Femur (tissue), 1 donor: ENCODE data around the gene C20orf202.
A peak's percentile ranks its signal among the peaks of the same experiment; 100 is the strongest.

Experiments used
- DNase-seq: peaks from one replicate; pipeline ENCODE4 v3.0.0-alpha.2; 2017

Gene C20orf202

DNA sequence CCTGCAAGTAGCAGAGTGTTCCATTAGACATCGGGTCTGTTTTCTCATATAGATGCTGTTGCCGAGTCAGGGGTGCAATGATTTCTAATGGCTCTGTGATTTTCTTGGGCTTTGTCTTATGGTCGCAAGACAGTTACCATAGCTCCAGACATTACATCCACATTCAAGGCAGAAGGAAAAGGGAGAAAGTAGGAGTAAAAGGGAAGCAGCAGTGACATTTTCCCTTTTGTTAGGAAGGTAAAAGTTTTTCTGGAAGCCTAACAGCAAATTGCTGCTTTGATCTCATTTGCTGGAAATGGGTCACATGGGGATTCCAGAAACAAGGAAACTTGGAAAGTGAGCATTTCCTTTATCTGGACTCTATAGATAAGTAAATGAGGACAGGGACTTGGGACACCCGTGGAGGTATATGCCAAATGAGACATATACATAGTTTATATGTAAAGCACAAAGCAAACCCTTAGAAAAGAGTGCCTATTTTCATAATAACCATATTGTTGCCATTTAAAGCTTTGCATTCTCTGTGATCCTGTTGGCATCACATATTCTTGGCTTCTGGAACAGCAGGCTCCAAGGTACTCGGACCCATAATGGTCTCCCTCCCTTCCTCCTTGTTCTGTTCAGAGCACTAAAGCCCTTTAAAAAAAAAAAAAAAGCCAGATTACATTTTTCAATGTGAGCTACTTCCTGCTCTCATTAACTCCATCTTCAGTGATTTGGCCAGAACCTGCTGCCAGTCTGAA, at the start of gene C20orf202:
C20orf202 (plus strand) TSS at position 693 of the 743 bp plus-strand sequence. CDS start 132 bp downstream, outside the sequence.
- DNase-seq, result no peak

DNA sequence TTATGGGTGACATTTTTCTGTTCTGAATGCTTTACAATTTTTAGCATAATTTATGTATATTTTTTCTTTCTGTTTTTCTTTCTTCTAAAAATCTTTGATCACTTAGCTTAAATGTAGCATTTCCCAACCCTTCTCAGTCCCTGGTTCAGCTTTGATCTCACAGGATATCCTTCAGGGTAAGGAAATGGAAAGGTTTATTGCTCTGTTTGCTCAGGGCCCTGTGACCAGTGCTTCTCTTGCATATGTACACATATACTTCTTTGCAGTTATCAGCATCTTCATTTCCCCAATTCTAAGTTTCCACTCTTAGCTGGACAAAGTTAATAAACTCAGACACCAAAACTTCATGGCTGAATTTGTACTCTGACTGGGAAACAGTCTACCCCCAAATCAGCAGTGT, 49.0 kb upstream of the C20orf202 start:
- no peak for DNase-seq

DNA sequence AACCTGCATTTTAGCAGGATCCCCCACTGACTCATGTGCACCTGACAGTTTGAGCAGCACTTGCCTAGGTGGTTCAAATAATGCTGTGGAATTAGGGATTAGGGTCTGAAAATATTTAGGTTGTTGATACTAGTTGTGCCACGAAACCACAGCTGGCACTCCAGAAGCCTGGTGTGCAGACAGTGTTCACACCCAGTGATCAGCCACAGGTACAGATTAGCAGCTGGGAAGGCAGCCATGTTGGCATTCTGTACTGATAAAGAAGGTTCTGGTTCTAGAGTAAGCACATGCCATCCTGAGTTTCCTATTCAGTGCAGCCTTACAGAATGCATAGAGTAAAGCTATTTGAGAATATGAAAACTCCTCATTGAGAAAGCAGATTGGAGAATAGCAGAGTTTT, 48.6 kb upstream of the C20orf202 start:
- no peak for DNase-seq

DNA sequence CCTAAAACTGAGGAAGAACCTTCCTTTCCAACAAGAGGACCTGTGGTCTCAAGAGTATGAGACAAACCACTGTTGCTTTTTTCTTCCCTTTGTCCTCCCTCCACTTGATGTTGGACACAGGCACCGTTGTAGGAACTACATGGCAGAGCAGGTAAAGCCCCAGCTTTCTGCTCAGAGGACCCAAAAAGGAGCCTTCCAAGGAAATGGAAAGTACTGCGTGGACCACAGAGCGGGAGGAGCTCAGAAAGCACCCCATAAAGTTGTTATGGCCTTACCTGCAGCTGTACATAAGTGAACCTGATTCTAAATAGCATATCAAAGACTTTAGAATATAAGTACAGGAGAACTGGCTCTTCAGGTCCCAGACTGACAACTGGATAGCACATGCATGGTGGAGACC, 47.9 kb upstream of the C20orf202 start:
- no peak for DNase-seq

DNA sequence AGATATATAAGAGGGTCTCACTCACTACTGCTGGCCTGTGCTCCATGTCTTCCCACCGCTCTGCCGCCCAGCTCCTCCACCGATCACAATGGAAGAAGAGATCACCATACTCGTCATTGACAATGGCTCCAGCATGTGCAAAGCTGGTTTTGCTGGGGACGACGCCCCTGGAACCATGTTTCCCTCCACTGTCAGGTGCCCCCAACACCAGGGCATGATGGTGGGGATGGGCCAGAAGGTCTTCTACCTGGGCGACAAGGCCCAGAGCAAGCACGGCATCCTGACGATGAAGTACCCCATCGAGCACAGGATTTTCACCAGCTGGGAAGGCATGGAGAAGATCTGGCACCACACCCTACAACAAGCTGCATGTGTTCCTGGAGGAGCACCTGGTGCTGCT, 42.8 kb upstream of the C20orf202 start:
- no peak for DNase-seq

DNA sequence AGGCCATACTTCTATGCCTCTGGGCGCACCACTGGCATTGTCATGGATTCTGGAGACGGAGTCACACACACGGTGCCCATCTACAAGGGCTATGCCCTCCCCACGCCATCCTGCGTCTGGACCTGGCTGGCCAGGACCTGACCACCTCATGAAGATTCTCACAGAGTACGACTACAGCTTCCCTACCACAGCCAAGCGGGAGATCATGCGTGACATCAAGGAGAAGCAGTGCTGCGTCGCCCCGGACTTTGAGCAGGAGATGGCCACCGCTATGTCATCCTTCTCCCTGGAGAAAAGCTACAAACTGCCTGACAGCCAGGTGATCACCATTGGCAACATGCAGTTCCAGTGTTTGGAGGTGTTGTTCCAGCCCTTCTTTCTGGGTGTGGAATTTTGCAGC, 42.3 kb upstream of the C20orf202 start:
- no peak for DNase-seq

DNA sequence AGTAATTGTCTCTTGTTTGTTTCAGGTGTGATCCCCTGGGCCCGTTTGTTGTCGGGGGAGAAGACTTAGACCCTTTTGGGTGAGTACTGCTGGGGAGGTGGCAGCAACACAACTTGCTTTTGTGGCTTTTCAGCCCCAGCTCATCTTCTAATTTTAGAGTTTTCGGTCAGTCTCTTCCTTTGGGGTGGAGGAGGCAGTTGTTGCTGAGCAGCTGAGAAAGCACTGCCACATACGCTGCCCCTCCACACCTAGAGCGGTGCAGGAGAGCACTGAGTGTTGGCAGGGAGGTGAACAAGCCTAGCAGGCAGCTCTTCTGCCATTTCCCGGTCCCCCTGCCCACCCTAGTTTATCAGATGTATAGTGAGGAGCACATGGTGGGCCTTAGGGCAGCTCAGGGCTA, 40.1 kb upstream of the C20orf202 start:
- DNase-seq, result no peak

DNA sequence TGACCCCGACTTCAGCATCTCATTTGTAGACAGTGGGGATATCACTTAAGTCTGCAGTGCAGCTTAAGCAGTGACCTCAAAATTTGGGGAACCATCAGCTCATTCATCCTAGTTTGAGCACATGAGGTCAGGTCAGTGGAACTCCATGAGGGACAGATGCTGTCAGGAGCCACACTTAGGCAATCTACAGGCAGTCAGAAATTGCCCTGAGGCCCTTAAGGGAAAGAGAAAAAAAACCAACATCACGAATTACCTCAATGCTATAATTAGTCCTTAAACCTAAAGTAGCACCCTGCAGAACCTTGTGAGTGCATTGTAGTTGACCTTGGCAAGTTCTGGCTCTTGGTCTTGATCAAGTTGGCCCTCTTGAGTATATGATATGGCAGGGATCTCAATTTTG, 39.6 kb upstream of the C20orf202 start:
- DNase-seq, result no peak

DNA sequence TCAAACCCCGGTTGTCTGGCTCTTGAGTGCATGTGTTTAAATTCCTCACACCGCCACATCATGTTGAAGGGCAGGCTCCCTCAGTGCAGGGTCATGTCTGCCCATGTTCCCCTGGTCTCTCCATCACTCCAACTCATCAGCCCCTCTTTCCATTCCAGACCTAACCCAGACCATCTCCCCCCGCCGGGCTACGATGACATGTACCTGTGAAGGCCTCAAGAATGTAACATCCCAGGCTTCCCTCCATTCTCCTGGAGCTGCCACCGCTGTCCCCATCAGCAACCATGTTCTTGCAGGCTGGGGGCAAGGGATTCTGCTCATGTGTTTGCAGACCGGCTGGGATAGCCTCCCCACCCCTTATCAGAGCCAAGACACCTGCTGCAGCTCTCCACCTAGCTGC, 38.4 kb upstream of the C20orf202 start:
- no peak for DNase-seq

DNA sequence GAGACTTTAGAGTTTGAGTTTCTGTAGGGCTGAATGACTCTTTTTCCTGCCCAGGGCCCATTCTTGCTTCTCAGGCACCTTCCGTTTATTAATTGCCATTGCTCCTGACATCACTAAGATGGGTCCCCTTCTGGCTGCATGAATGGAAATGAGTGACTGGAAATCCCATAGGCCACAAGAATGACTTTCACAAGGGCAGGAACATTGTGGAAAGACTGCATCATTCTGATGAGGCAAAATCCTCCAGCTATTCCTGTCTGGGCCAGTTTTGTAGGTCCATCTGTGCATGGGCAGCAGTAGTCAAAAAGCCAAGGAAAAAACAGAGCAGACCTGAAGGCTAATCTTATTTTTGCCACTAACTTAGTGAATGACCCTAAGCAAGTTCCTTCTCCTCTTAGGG, 37.7 kb upstream of the C20orf202 start:
- DNase-seq, result no peak

DNA sequence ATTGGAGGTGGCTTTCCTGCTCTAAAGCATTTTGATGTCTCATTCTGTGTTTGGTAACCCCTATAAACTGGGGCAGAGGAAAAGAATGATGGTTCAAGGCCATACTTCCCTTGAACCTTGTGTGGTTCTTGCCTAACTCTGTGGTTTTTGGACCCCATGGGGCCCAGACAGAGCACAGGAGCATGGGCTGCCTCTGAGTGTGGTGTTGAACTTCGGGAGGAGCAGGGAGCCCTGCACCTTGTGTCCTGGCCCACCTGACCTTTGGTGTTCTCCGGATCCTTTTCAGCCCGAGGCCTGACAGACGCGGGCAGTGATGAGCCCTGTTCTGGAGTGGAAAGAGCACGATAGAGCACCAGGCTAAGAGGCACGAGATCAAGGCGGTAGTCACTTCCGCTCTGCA, 37.3 kb upstream of the C20orf202 start:
- no peak for DNase-seq

DNA sequence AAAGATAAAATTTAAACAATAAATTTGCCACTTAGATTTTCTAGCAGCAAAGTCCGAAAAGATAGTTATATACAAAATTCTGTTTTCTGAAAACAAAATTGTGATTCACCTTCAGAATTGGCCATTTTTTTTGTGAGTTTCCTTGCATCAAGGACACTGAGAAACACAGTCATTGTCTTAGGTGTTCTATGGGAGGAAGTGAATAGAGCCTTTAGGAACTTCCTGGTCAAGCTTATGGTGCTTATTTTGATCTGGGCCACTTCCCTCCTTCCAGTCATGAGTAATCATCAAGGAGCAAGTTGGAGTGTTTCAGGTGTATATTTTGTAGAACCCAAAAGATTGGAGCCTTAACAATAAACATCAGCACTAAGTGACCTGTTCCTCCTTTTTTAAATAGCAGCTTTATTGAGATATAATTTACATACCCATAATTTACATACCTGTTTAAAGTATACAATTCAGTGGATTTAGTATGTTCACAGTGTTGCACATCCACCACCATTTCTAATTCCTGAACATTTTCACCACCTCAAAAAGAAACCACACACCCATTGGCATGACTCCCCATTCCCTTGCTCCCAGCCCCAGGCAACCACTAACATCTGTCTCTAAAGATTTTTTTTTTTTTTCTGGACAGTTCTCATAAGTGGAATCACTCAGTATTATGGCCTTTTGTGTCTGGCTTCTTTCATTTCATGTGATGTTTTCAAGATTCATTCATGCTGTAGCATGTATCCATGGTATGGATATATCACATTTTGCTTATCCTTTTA, 36.1 kb upstream of the C20orf202 start:
- DNase-seq, result no peak

DNA sequence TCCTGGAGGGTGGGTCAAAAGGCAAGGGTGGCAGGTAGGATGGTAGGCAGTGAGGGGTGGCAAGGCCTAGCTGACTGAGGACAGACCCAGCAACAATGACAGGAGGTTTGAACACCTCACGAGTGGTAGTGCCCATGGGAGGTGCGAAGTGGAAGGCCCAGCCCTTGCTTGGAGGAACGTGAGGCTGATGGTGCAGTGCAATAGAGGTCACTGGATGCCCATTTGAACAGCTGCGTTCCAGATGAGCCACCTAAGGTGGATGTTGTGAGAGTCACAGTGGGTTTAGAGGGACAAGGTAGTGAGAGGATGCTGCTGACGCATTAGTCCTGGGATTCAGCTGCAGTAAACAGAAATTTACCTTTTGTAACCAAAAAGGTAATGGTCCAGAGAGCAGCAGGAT, 34.0 kb upstream of the C20orf202 start:
- DNase-seq, result no peak

DNA sequence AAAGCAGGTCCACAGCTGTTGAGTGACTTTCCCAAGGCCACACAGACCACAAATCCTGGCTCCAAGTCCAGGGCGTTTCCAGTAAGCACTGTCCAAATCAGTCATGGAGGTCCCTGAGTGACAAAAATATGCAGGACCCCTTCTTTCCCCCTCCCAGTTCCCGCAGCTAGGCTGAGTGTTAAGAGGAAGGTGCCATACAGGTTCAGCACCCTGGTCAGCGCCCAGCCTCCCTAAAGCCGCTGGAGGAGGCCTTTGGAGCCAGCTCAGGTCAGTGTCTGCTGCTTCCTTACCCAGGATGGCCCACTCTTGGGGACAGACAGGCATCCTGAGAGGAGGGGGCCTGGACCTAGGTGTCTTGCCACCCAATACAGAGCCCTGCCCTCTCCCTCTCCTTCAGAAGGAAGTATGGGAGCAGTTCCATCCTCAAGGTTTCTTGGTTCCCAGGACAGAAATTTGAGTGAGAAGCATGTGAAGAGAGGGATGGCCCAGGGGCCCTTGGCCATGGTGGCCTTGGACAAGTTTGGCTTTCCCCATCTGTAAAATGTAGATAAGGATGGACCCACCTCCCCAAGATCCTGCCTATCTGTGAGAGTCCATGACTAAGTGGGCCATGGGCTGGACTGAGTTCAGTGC, 31.7 kb upstream of the C20orf202 start:
- peak; percentile 52 for DNase-seq

DNA sequence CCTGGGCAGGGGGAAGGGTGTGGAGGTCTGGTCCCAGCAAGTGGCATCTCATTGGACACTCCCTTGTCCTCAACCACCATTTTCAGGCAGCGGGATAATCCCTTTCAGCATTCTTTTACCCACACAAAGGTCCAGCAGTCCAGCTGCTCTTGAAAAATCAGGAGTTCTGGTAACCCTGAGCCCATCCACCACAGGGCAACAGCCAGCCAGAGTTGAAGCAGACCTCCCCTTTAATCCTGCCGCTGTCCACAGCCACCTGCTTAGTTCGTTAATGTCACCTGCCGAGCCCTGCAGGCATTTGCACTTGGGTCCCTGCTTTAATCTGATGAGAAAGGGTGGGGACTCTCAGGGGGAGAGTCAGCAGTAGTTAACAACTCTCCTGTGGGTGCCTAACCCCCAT, 29.6 kb upstream of the C20orf202 start:
- DNase-seq, result no peak

DNA sequence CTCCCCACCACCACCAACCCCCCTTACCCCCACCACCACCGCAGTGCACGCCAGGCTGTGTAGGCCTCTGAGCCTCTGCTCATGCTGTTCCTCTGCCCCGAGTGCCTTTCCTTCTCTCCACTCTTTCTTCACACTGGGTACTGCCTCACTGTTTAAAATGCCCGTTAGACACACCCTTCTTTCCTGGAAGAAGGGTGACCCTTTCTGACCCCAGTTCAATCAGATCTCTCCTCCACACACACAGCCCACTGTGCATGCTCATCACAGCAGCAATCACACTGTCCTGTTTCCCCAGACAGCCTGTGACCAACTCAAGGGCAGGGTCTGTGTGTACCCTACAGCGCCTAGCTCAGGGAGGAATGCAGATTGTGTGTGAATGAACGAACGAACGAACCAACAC, 28.5 kb upstream of the C20orf202 start:
- DNase-seq, result no peak

DNA sequence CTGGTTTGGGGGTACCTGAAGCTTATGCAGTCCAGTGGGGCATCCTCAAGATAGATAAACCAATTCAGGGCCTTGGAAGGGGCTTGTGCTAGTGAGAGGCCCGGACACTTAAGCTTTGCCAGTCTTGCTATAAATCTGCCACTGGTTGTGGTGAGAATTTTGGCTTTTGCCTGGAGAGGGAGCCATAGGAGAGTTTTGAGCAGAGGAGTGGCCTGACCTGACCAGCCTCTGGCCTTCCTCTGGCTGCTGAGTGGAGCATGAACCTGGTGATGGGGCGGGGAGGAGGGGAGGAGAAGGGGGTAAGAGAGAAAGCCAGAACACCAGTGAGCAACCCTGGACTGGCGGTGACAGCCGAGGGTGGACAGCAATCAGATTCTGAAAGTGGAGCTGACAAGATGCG, 25.6 kb upstream of the C20orf202 start:
- DNase-seq, result no peak

DNA sequence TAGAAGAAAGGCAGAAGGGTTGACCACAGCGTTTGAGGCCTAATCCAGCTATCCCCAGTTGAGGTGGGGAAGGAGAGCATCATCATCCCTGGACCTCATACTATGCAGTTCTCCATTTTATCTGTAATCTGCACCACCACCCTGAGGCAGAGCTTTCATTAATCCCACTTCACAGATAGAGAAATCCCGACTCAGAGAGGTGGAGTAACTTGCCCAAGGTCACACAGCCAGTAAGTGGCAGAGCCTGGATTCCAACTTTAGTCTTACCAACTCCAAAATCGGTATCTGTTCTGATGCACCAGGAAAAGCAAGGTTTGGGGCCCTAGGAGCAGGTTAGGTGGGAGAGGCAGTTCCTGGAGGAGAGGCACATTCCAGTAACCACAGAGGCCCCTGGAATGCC, 25.2 kb upstream of the C20orf202 start:
- DNase-seq, result no peak

DNA sequence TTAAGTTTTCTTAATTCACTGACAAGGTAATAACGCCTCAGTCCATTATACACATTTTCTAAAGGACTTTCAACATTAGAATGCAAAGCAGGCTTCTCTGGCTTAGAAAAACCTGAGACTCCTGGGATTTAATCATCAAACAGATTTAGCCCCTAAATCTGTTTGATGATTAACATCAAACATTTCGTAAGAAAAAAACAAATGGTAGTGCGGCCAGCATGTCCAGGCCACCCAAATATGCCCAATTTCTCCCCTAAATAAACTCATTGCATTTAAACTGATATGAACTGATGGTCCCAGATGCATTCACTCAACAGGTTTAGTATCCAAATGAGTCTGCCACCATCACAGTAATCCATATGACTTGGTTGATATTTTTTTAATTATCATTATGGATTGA, 24.6 kb upstream of the C20orf202 start:
- DNase-seq, result no peak

DNA sequence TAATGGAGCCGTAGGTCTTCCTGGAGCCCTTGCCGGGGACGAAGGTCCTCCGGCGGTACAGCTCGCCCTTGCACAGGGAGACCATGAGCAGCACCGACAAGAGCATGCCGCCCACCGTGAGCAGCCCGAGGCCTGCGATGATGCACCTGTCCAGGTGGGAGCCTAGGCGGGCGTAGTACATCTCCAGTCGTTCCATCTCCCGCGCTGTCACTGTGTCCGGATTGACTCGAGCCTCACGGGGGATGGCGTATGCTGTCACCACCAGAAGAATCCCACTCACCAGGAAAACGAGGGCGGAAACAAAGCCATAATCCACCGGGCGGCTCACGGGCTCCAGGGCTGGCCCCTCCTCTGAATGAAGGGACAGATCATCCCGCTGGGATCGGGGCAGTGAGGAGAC, 22.3 kb upstream of the C20orf202 start:
- DNase-seq, result no peak

DNA sequence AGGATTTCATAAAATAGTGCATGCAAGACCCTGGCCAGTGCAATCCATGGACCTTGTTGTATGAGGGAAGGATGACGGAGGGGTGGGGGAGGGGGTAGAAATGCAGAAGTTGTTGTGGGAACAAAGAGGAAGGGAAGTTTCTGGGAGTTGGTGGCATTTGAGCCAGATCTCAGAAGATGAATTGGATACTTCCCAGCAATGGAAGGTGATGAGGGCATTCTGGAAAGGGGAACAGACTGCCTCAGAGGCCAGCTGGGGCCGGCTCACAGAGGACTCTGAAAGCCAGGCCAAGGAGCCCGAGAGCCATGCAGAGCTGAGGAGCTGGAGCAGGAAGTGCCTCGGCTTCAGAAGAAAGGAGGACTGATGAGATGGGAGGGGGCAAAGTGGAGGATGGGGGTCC, 21.1 kb upstream of the C20orf202 start:
- DNase-seq, result no peak

DNA sequence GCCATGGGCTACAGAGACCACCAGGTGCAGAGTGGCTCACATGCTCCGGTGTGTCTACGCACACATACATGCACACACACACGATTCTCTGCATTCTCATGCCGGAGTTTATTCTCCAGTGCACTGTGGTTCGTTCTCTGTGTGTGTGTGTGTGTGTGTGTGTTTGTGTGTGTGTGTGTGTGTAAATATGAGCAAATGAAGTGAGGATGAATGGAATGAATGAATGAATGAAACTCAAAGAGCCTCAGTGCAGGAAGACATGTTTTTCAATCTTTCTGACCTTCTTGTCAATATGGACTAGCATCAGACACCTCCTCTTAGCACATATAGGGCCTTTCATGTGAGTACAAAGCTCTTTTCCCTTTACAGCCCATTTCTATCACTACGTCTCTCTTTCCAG, 20.1 kb upstream of the C20orf202 start:
- DNase-seq, result no peak

DNA sequence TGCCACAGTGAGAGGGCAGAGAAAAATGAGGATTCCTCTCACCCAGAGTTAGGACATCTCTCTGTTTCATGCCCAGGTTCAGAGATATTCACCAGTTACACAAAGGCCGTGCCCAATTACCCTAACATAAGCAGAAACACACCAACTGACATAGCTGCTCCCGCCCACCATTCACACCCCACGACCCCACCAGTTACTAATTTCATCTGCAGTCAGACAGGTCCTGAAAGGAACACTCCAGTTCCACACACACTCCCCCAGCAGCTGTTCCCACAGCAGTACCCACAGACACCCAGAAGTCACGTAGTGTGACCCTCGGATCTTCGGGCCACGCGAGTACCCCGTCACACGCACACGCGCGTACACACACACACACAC, 19.0 kb upstream of the C20orf202 start:
- DNase-seq, result no peak

DNA sequence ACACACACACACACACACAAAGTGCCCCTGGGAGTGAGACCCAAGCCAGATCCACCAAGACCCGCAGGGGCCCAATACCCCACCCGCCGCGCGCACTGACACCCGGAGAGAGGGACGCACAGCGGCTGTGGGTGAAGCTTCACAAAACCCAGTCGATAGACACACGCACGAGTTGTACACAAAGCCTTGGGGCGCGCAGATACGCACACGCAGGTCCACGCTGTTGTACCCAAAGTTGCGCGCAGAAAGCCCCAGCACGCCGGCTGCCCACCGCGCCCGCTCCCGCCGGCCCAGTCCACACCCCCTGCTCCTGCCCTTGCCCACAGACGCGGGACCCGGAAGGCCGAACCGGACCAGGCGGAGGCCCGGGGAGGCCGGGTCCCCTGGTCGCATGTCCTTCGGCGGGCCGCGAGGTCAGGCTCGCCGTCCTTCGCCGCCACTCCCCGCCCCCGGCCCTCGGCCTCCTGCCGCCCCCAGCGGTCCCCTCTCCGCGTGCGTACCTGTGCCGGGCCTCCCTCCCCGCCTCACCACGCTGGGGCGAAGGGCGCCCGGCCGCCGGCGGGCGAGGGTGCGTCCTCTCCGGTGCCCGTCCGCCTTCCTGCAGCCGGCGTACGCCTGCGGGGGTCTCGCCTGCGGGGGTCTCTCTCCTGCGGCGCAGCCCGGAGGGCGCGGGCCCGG, 18.5 kb upstream of the C20orf202 start, which contains the start of gene TMEM74B:
TMEM74B (minus strand) TSS at position 344 of the 678 bp plus-strand sequence. CDS start 1,180 bp downstream, outside the sequence.
- DNase-seq, result no peak
